ENCODE measurements around the gene AGAP1. TPM values are rescaled to one million over a fixed set of nuclear protein-coding genes. Genes with fewer than 3 reads are reported as not detected.

The AGAP1 gene
- total RNA-seq, 6 experiments from 2014 or later: 14.1 to 16.0 (median 15.1) TPM

DNA sequence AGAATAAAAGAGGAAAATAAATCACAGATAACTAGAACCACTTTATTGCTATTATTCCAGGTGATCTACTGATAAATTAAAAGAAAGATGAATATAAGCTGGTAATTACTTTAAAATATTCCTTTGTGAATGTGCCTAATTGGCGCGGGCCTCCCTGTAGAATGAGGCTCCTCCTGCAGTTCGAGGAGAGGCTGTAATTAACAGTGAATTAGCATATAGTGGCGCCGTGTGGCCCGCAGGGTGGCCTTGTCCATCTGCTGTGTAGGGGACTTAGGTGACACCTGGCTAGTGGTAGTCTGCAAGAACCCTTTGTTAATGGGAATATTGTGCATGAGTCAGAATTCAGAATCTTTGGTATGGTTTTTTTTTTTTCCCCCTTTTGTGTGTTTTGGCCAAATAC lies 119.8 kb downstream of the AGAP1 start:
- Mint-ChIP-seq H3K4me3 (no peak overlapping the region), H3K27me3 (ENCODE audit: insufficient read depth) (peaks cover 2% of the 10 kb centered on the region; the same call in 1 of the 2 replicates), H3K4me1 (ENCODE audit: low read depth) (peaks cover 43% of the 10 kb centered on the region), H3K36me3 (ENCODE audit: low read depth) (no peaks in the 10 kb centered on the region), H3K27ac (no peak overlapping the region), H3K9me3 (no peaks in the 10 kb centered on the region)
- no peak for DNase-seq
- TF ChIP-seq, protein P1, sequence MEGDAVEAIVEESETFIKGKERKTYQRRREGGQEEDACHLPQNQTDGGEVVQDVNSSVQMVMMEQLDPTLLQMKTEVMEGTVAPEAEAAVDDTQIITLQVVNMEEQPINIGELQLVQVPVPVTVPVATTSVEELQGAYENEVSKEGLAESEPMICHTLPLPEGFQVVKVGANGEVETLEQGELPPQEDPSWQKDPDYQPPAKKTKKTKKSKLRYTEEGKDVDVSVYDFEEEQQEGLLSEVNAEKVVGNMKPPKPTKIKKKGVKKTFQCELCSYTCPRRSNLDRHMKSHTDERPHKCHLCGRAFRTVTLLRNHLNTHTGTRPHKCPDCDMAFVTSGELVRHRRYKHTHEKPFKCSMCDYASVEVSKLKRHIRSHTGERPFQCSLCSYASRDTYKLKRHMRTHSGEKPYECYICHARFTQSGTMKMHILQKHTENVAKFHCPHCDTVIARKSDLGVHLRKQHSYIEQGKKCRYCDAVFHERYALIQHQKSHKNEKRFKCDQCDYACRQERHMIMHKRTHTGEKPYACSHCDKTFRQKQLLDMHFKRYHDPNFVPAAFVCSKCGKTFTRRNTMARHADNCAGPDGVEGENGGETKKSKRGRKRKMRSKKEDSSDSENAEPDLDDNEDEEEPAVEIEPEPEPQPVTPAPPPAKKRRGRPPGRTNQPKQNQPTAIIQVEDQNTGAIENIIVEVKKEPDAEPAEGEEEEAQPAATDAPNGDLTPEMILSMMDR (IDR thresholded peaks at IDR 0.05): no peak

DNA sequence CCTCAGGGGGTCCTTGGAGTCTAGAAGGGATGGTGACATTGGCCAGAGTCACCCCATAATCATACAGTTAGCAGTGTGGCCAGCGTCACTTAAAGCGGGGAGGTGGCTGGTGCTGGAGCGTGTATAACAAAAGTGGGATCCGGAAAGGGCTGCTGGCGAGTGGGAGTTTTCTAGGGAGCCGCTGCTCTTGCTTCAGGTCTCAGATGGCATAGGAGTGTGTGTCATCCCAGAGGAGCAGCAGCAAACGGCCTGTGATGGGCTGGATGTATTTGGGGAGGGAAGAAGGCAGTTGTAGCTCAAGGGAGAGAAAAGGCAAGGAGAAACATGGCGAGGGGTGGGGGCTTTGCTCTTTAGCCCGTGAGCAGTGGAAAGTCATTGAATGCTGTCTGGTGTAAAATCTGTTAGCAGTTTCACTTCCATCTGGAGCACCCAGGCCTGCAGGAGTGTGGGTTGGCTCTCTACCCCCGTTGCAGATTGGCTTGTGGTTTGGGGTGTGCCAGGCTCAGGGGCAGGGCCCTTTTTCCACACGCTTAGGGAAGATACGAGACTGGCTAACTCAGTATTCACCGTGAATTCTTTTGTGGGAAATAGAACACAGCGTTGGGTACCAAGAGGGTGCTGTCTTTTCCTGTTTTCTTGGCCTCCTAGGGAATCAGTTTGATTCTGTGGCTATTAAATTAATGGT lies 120.5 kb downstream of the AGAP1 start:
- no peaks in the 10 kb centered on the region for H3K36me3 Mint-ChIP-seq (ENCODE audit: low read depth)
- TF ChIP-seq, protein P1 (IDR thresholded peaks at IDR 0.05): no peak
- H3K27me3 Mint-ChIP-seq (ENCODE audit: insufficient read depth): no peaks in the 10 kb centered on the region
- H3K9me3 Mint-ChIP-seq: no peaks in the 10 kb centered on the region
- no peak overlapping the region; the same call in 1 of the 2 replicates for H3K4me3 Mint-ChIP-seq
- DNase-seq: no peak
- H3K4me1 Mint-ChIP-seq (ENCODE audit: low read depth): peaks cover 45% of the 10 kb centered on the region
- no peak overlapping the region for H3K27ac Mint-ChIP-seq

DNA sequence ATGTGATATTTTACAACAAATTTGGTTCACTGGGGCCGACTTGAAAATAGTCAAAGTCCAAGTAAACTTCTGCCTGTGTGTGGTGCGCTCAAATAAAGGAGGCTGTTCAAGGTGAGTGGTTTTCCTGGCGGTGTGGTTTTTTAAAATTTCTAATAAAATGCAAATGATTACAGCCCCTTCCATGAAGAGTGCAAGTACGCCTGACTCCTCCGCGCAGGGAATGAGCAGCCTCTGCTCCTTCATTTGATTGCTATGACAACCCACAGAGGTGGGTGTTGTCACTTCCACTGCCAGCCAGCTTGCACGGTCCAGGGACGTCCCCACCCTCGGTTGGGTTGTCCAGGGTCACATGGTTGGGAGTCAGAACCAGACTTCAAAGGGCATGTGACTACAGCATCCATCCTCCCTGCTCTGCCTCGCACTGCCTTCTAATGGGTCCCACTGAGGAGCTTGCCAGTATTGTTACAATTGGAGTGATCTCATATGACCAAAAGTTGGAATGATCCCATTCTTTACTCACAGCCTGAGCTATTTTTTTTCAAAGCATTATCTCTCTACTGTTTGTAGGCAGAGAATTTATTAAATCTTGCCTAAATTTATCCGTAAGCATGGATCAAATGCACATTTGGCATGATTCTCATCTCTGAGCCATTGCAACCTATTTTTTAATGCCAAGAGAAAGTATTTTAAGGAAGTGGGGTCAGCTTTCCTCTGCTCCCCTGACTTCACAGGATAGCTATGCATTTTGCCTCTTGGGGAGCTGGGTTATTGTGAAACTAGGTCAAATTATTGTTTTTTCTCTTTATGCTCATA lies 121.3 kb downstream of the AGAP1 start:
- peak; percentile 62 for DNase-seq
- H3K4me1 Mint-ChIP-seq (ENCODE audit: low read depth): peaks cover 45% of the 10 kb centered on the region
- H3K9me3 Mint-ChIP-seq: no peaks in the 10 kb centered on the region
- TF ChIP-seq, protein P1 (IDR thresholded peaks at IDR 0.05): no peak
- H3K36me3 Mint-ChIP-seq (ENCODE audit: low read depth): no peaks in the 10 kb centered on the region
- no peaks in the 10 kb centered on the region for H3K27me3 Mint-ChIP-seq (ENCODE audit: insufficient read depth)
- peak overlapping the region; percentile 73 for H3K27ac Mint-ChIP-seq
- H3K4me3 Mint-ChIP-seq: peak overlapping the region; percentile 50

DNA sequence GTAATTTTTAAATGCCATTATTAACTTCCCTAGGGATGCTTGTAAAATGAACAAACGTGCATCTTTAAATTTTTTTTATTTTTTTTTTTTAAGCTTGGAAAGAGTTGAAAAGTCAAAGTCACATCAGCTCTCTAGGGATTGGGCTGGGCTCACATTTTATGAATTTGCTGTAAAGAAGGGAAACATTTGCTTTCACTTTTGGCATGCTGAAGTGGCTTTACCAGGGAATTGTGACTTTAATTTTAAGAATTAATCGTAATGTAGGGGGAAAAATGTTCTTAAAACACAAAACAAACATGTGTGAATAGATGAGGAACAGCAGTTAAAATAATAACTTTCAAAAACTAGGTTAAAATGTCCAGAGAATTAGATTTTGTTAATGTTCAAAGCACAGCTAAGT lies 123.0 kb downstream of the AGAP1 start:
- TF ChIP-seq, protein P1 (IDR thresholded peaks at IDR 0.05): no peak
- H3K4me1 Mint-ChIP-seq (ENCODE audit: low read depth): peaks cover 49% of the 10 kb centered on the region
- H3K27me3 Mint-ChIP-seq (ENCODE audit: insufficient read depth): peaks cover 3% of the 10 kb centered on the region; the same call in 1 of the 2 replicates
- no peaks in the 10 kb centered on the region for H3K36me3 Mint-ChIP-seq (ENCODE audit: low read depth)
- H3K9me3 Mint-ChIP-seq: no peaks in the 10 kb centered on the region
- no peak overlapping the region for H3K27ac Mint-ChIP-seq
- no peak overlapping the region for H3K4me3 Mint-ChIP-seq
- no peak for DNase-seq

DNA sequence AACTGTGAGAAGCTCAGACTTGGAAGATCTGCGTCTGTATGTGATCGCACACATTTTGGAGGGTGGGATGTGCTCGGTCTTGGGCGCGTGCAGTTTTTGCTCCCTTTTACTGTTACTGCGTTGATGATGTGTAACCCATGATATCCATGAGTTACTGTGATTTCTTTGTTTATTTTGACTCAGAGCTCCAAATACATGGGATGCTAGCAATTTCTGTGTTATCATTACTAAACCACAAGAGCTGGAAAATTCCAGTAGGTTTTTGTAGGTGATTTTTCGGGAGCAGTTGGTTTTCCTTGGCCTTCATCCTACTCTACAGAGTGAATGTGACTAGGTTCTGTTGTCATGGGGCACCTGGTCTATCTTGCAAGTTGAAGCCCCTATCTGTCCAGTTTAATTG lies 124.2 kb downstream of the AGAP1 start:
- H3K9me3 Mint-ChIP-seq: no peaks in the 10 kb centered on the region
- peak overlapping the region; percentile 17 for H3K27ac Mint-ChIP-seq
- peak; percentile 64 for DNase-seq
- H3K4me3 Mint-ChIP-seq: no peak overlapping the region; the same call in 1 of the 2 replicates
- peaks cover 3% of the 10 kb centered on the region; the same call in 1 of the 2 replicates for H3K27me3 Mint-ChIP-seq (ENCODE audit: insufficient read depth)
- H3K36me3 Mint-ChIP-seq (ENCODE audit: low read depth): no peaks in the 10 kb centered on the region
- peaks cover 53% of the 10 kb centered on the region for H3K4me1 Mint-ChIP-seq (ENCODE audit: low read depth)
- TF ChIP-seq, protein P1 (IDR thresholded peaks at IDR 0.05): no peak

Data from HFFc6 (cell line).